ENCODE data around the gene CSF1R.

CSF1R gene

DNA sequence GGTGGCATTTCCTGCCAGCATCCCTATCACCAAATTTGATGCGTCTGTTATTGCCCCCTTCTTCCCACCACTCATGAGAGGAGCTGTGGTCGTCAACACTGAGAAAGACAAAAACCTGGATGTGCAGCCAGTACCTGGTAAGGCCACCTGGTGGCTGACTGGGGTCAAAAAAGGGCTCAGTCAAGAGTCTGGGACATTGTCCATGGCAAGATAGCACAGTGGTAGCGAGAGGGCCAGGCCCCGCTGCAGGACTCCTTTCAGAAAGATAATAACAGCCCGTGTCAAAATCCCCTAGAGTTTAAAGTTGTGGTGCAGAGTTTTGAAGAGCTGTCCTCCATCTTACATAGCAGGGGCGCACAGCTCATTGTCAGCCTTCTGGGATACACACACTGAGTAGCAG lies 40.8 kb downstream of the CSF1R start:
- Histone ChIP-seq H3K27ac (ENCODE audit: insufficient read depth, low read length, poor library complexity, severe bottlenecking) (no peak overlapping the region), H3K4me1 (ENCODE audit: control insufficient read depth, insufficient read depth, low read length, poor library complexity, severe bottlenecking) (no peaks in the 10 kb centered on the region), H3K36me3 (ENCODE audit: control insufficient read depth, insufficient read depth, low read length) (peaks cover 83% of the 10 kb centered on the region), H3K9me3 (ENCODE audit: control insufficient read depth, low read length) (no peaks in the 10 kb centered on the region), H3K27me3 (replicated peaks; ENCODE audit: control insufficient read depth, insufficient read depth, low read length, poor library complexity, severe bottlenecking) (no peaks in the 10 kb centered on the region), H3K4me3 (ENCODE audit: insufficient read depth, low read depth, low read length, poor library complexity, severe bottlenecking) (no peak overlapping the region)
- no peak for DNase-seq

DNA sequence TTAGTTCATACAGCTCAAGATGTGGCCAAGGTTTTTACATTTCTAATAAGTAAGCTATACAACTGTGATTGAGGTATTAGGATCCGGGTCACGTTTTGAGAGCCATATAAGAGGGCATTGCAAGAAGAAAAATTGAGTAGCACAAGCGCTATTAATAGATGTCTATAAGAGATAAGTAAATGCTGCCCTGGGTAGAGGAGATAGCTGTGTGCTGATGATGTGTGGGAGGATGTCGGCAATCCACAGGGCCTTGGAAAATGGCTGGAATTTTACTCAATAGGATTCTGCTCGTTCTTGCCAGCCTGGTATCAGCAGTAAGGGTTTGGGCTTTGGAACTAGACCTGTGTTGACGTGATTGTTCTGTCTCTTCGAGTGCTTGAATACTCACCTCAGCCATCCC lies 41.6 kb downstream of the CSF1R start:
- no peak overlapping the region for H3K27ac ChIP-seq (ENCODE audit: insufficient read depth, low read length, poor library complexity, severe bottlenecking)
- peaks cover 78% of the 10 kb centered on the region for H3K36me3 ChIP-seq (ENCODE audit: control insufficient read depth, insufficient read depth, low read length)
- H3K27me3 ChIP-seq (replicated peaks; ENCODE audit: control insufficient read depth, insufficient read depth, low read length, poor library complexity, severe bottlenecking): no peaks in the 10 kb centered on the region
- no peaks in the 10 kb centered on the region for H3K4me1 ChIP-seq (ENCODE audit: control insufficient read depth, insufficient read depth, low read length, poor library complexity, severe bottlenecking)
- H3K9me3 ChIP-seq (ENCODE audit: control insufficient read depth, low read length): no peaks in the 10 kb centered on the region
- H3K4me3 ChIP-seq (ENCODE audit: insufficient read depth, low read depth, low read length, poor library complexity, severe bottlenecking): no peak overlapping the region
- no peak for DNase-seq

DNA sequence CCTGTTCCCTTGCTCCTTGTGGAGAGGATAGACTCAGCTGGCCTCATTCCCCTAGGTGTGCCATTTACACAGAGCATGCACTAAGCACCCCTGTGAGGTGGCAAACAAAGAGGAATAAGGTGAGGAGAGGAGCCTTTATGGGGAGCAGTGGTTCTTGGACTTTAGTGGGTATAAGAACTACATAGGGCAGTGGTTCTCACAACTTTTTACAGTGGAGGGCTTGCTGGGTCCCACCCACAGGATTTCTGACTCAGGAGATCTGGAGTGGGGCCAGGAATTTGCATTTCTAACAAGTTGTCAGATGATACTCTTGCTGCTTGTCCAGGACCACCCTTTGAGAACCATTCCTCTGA lies 42.0 kb downstream of the CSF1R start:
- Histone ChIP-seq H3K4me1 (ENCODE audit: control insufficient read depth, insufficient read depth, low read length, poor library complexity, severe bottlenecking) (no peaks in the 10 kb centered on the region), H3K4me3 (ENCODE audit: insufficient read depth, low read depth, low read length, poor library complexity, severe bottlenecking) (no peak overlapping the region), H3K9me3 (ENCODE audit: control insufficient read depth, low read length) (no peaks in the 10 kb centered on the region), H3K36me3 (ENCODE audit: control insufficient read depth, insufficient read depth, low read length) (peaks cover 74% of the 10 kb centered on the region), H3K27me3 (replicated peaks; ENCODE audit: control insufficient read depth, insufficient read depth, low read length, poor library complexity, severe bottlenecking) (no peaks in the 10 kb centered on the region), H3K27ac (ENCODE audit: insufficient read depth, low read length, poor library complexity, severe bottlenecking) (no peak overlapping the region)
- DNase-seq: no peak

DNA sequence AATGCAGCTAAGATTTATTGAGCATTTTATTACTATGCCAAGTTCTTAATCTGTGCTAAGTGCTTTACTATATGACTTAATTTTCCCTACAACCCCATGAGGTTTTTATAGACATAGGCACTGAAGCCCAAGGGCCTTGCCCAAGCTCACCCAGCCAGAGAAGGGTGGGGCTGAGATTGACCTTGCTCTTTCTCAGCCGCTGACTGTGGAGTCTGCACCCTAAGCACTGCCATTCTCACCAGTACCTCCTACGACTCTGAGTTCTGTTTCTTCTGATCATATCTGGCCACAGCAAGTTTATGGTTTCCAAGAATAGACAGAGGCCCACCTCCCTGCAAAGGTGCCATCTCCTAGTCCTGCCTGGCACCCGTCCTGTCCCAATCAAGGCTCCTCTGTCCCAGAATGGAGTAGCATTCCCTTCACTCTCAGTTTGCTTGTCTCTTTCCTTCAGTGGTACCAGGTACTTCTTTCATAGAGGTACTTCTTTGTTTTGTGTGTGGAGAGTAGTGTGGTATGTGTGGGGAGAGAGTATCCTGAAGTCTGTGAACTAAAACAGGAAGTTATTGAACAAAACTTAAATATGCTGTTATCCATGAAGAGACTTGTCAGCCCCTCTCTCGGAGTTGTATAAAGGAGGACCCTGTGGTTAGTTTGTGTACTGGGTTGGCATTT lies 42.6 kb downstream of the CSF1R start:
- Histone ChIP-seq H3K27ac (ENCODE audit: insufficient read depth, low read length, poor library complexity, severe bottlenecking) (no peak overlapping the region), H3K36me3 (ENCODE audit: control insufficient read depth, insufficient read depth, low read length) (peaks cover 70% of the 10 kb centered on the region), H3K4me1 (ENCODE audit: control insufficient read depth, insufficient read depth, low read length, poor library complexity, severe bottlenecking) (no peaks in the 10 kb centered on the region), H3K27me3 (replicated peaks; ENCODE audit: control insufficient read depth, insufficient read depth, low read length, poor library complexity, severe bottlenecking) (no peaks in the 10 kb centered on the region), H3K4me3 (ENCODE audit: insufficient read depth, low read depth, low read length, poor library complexity, severe bottlenecking) (no peak overlapping the region), H3K9me3 (ENCODE audit: control insufficient read depth, low read length) (no peaks in the 10 kb centered on the region)
- DNase-seq: no peak

DNA sequence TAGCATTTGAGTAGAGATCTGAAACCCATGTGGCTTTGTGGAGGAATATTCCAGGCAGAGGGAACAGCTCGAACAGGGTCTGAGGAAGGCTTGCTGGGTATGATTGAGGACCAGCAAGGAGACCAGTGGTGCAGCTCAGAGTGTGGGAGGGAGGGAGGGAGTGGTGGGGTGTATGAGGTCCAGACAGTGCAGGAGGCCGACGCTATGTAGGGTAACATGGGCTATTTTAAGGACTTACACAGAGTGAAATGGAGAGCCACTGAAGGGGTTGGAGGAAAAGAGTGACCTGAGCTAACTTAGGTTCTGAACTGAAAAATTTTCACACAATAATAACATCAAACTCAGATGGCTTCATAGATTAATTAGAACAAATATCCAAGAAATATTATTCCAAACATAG lies 43.9 kb downstream of the CSF1R start:
- DNase-seq: no peak
- Histone ChIP-seq H3K27me3 (replicated peaks; ENCODE audit: control insufficient read depth, insufficient read depth, low read length, poor library complexity, severe bottlenecking) (no peaks in the 10 kb centered on the region), H3K36me3 (ENCODE audit: control insufficient read depth, insufficient read depth, low read length) (peaks cover 62% of the 10 kb centered on the region), H3K27ac (ENCODE audit: insufficient read depth, low read length, poor library complexity, severe bottlenecking) (no peak overlapping the region), H3K4me1 (ENCODE audit: control insufficient read depth, insufficient read depth, low read length, poor library complexity, severe bottlenecking) (no peaks in the 10 kb centered on the region), H3K9me3 (ENCODE audit: control insufficient read depth, low read length) (no peaks in the 10 kb centered on the region), H3K4me3 (ENCODE audit: insufficient read depth, low read depth, low read length, poor library complexity, severe bottlenecking) (no peak overlapping the region)

DNA sequence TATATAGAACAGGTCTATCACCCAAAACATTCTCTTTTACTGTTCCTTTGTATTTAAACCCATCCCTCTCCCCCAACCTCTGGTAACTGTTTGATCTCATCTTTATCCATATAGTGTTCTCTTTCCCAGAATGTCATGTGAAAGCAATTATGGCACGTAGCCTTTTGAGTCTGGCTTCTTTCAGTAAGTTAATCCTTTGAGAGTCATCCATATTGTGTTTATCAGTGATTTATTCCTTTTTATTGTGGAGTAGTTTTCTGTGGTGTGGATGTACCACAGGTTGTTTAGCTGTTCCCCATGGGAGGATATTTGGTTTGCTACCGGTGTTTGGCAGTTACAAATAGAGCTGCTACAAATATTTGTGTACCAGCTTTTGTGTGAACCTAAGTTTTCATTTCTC lies 47.8 kb downstream of the CSF1R start:
- no peaks in the 10 kb centered on the region for H3K27me3 ChIP-seq (replicated peaks; ENCODE audit: control insufficient read depth, insufficient read depth, low read length, poor library complexity, severe bottlenecking)
- no peaks in the 10 kb centered on the region for H3K4me1 ChIP-seq (ENCODE audit: control insufficient read depth, insufficient read depth, low read length, poor library complexity, severe bottlenecking)
- DNase-seq: no peak
- H3K27ac ChIP-seq (ENCODE audit: insufficient read depth, low read length, poor library complexity, severe bottlenecking): no peak overlapping the region
- no peak overlapping the region for H3K4me3 ChIP-seq (ENCODE audit: insufficient read depth, low read depth, low read length, poor library complexity, severe bottlenecking)
- H3K9me3 ChIP-seq (ENCODE audit: control insufficient read depth, low read length): no peaks in the 10 kb centered on the region
- H3K36me3 ChIP-seq (ENCODE audit: control insufficient read depth, insufficient read depth, low read length): peaks cover 73% of the 10 kb centered on the region

DNA sequence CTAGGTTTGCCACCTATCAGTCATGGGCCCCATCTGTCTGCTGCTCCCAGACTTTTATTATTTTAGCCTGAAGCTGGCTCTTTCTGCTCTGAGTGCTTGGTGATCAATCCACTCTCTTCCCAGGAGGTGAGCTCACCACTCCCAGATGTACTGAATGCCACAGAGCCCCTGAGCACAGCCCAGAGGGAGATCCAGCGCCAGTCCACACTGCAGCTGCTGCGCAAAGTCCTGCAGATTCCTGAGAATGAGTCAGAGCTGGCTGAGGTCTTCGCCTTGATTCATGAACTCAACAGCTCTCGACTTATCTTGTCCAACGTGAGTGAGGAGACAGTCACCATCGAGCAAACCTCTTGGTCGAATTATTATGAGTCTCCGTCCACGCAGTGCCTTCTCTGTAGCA lies 49.8 kb downstream of the CSF1R start:
- H3K4me1 ChIP-seq (ENCODE audit: control insufficient read depth, insufficient read depth, low read length, poor library complexity, severe bottlenecking): no peaks in the 10 kb centered on the region
- no peak for DNase-seq
- H3K27me3 ChIP-seq (replicated peaks; ENCODE audit: control insufficient read depth, insufficient read depth, low read length, poor library complexity, severe bottlenecking): no peaks in the 10 kb centered on the region
- H3K9me3 ChIP-seq (ENCODE audit: control insufficient read depth, low read length): no peaks in the 10 kb centered on the region
- peaks cover 75% of the 10 kb centered on the region for H3K36me3 ChIP-seq (ENCODE audit: control insufficient read depth, insufficient read depth, low read length)
- no peak overlapping the region for H3K27ac ChIP-seq (ENCODE audit: insufficient read depth, low read length, poor library complexity, severe bottlenecking)
- H3K4me3 ChIP-seq (ENCODE audit: insufficient read depth, low read depth, low read length, poor library complexity, severe bottlenecking): no peak overlapping the region

DNA sequence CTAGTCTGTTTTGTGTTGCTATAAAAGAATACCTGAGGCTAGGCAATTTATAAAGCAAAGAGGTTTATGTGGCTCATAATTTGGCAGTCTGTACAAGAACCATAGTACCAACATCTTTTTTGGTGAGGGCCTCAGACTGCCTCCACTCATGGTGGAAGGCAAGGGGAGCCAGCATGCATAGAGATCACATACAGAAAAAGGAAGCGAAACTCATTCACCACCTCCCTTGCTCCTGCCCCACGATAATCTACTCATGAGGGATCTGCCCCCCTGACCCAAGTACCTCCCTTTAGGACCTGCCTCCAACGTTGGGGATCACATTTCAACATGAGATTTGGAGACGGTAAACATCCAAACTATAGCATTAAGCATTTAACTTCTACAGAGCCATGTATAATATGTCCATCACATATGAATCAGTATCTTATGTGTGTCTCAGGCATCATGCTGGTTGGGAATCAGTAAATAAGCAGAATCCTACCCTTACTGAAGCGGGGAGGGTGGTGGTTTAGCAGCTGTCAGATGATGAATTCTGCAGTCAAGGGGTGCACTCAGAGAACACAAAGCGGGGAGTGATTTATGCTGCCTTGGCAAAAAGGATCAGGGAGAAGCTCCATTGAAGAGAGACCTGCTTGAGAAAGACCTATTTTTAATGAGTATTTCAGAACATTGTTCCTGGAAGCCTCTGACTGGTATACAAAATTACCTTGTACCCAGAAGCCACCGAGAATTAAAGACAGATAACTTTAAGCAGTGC lies 51.0 kb downstream of the CSF1R start:
- Histone ChIP-seq H3K4me3 (ENCODE audit: insufficient read depth, low read depth, low read length, poor library complexity, severe bottlenecking) (no peak overlapping the region), H3K27ac (ENCODE audit: insufficient read depth, low read length, poor library complexity, severe bottlenecking) (no peak overlapping the region), H3K9me3 (ENCODE audit: control insufficient read depth, low read length) (no peaks in the 10 kb centered on the region), H3K4me1 (ENCODE audit: control insufficient read depth, insufficient read depth, low read length, poor library complexity, severe bottlenecking) (no peaks in the 10 kb centered on the region), H3K36me3 (ENCODE audit: control insufficient read depth, insufficient read depth, low read length) (peaks cover 75% of the 10 kb centered on the region), H3K27me3 (replicated peaks; ENCODE audit: control insufficient read depth, insufficient read depth, low read length, poor library complexity, severe bottlenecking) (no peaks in the 10 kb centered on the region)
- DNase-seq: no peak

DNA sequence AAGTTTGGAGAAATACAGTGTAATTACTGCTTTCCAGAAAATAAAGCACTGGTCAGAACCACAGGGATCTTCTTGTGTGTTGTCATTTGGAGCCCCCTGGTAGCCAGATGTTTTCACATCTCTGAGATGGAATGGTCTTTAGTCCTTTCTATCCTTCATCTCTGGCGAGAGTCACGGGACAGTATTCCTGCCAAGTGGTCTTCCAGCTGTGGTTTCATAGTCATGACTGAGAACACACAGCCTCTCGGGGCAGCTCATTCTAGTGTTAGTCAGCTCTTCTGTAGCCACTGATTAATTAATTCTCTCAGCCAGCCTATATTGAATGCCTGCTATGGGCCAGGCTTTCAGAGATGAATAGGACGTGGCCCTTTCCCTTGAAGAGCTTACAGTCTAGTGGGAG lies 51.7 kb downstream of the CSF1R start:
- no peaks in the 10 kb centered on the region for H3K9me3 ChIP-seq (ENCODE audit: control insufficient read depth, low read length)
- H3K27me3 ChIP-seq (replicated peaks; ENCODE audit: control insufficient read depth, insufficient read depth, low read length, poor library complexity, severe bottlenecking): no peaks in the 10 kb centered on the region
- H3K27ac ChIP-seq (ENCODE audit: insufficient read depth, low read length, poor library complexity, severe bottlenecking): no peak overlapping the region
- peaks cover 80% of the 10 kb centered on the region for H3K36me3 ChIP-seq (ENCODE audit: control insufficient read depth, insufficient read depth, low read length)
- H3K4me3 ChIP-seq (ENCODE audit: insufficient read depth, low read depth, low read length, poor library complexity, severe bottlenecking): no peak overlapping the region
- DNase-seq: no peak
- H3K4me1 ChIP-seq (ENCODE audit: control insufficient read depth, insufficient read depth, low read length, poor library complexity, severe bottlenecking): no peaks in the 10 kb centered on the region

DNA sequence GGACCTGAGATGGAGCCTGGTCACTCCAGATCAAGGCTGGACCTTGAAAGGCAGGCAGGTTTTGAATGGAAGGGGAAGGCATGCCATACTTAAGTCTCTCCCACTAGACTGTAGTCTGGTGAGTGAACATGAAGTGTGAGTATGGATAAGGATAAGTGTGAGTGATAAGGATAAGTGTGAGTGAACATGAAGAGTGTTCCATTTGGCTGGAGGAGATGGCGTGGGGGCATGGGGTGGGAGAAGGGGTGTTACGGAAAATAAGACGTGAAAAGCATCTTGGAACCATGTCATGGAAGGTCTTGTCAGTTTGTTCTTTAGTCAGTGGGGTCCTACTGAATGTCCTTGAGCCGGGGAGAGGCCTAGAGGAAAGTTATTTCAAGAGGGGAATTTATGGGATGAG lies 53.0 kb downstream of the CSF1R start:
- no peaks in the 10 kb centered on the region for H3K27me3 ChIP-seq (replicated peaks; ENCODE audit: control insufficient read depth, insufficient read depth, low read length, poor library complexity, severe bottlenecking)
- H3K4me1 ChIP-seq (ENCODE audit: control insufficient read depth, insufficient read depth, low read length, poor library complexity, severe bottlenecking): no peaks in the 10 kb centered on the region
- H3K9me3 ChIP-seq (ENCODE audit: control insufficient read depth, low read length): no peaks in the 10 kb centered on the region
- no peak for DNase-seq
- peaks cover 80% of the 10 kb centered on the region for H3K36me3 ChIP-seq (ENCODE audit: control insufficient read depth, insufficient read depth, low read length)
- H3K27ac ChIP-seq (ENCODE audit: insufficient read depth, low read length, poor library complexity, severe bottlenecking): no peak overlapping the region
- H3K4me3 ChIP-seq (ENCODE audit: insufficient read depth, low read depth, low read length, poor library complexity, severe bottlenecking): no peak overlapping the region

Data from effector memory CD4-positive, alpha-beta T cell (primary cell).